Measurements from ENCODE around the gene PCID2. TPM values are rescaled to one million over a fixed set of nuclear protein-coding genes. Genes with fewer than 3 reads are reported as not detected.

Gene PCID2
- total RNA-seq, 1 donor from 2014 or later: 71.9 TPM

DNA sequence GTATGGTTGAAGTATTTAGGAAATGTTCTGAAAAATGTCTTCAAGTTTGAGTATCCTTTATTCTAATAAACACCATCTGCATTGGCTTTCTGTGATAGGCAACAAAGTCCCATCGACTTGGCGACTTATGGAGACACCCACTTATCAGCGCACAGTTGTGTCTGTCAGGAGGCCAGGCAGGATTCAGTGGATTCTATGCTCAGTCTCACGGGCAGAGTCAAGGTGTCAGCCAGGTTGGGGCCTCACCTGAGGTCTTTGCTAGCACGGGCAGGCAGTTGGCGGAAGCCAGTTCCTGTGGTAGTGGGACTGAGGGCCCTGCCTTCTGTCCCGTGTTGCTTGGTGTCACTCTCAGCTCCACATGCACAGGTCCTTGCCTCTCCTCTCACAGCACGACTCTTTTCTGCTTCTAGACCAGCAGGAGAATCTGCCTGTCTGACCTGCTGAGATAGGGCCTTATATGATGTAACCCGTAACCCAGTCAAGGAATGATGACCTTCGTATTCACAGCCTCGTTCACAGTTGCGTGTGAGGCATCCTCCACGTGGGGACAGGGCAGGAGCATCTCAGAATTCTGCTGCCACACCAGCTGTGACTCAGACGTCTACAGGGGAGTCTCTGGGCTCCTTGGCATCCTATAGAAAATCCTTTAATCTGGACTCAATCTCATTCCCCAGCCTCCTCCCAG, 10.9 kb upstream of the PCID2 start:
- no peak for DNase-seq (ENCODE audit: low read depth)

DNA sequence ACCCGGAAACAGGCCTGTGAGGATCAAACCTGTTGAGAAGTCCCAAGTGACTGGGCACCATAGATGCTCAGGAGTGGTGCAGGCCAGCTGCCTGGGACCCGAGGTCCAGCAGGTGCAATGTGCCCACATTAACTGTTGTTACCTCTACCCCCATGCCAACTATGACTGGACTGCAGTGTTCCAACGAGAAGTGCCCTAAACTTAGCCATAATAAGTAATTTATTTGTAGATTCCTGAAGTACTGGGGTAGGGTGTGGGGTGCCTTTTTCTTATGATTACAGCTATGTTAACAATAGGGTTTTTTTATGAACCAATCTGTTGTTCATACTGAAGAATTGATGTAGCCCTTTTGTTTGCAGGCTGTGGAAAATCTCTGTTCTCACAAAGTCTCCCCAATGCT, 10.1 kb upstream of the PCID2 start:
- peak; percentile 67 for DNase-seq (ENCODE audit: low read depth)

DNA sequence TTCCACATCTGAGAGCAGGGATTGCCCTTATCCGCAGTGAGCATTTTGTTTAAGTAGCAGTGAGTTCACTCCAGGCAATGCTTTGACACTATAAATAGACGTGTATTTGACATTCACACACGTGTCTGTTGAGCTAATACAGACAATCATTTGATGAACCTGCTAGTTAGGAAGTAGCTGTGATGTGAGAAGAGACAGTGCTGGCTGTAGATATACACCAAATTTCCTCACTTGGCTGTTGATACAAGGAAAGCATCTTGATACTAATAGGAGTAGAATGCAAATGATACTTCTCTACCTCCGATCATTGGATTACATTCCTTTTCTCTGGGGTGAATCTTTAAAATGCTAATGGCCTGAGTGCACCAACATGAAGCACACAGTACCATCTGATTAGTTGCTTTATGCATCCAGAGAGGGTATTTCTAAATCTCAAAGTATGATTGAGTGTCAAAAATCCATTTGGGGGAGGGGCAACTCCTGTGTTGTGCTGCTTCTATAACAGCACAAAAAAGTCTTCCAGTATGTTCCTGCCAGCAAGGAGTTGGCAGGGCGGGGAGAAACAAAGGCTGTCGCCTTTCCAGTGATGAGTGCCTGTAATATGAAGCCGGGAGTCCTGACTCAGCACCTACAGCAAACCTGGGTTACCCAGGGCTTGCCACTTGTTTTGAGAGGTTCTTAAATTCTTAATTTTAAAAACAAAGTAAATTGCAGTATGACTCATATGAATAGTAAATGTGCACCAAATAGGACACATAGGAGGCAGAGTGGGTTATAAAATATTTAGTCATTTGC, 8.0 kb upstream of the PCID2 start:
- peak; percentile 94 for DNase-seq (ENCODE audit: low read depth)

DNA sequence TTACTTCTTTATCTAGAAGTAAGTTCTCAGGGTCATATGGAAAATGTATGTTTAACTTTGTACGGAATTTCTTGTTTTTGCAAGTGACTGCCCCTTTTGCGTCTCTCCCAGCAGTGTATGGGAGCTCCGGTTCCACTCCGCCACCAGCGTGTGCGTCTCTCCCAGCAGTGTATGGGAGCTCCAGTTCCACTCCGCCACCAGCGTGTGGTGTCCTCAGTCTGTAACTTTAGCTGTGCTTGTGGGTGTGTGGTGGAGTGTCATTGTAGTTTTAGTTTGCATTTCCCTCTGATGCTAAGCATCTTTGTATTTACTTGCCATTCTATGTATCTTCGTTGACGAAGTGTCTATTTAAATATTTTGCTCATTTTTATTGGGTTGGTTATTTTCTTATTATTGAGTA, 3.3 kb upstream of the PCID2 start:
- DNase-seq (ENCODE audit: low read depth): no peak

DNA sequence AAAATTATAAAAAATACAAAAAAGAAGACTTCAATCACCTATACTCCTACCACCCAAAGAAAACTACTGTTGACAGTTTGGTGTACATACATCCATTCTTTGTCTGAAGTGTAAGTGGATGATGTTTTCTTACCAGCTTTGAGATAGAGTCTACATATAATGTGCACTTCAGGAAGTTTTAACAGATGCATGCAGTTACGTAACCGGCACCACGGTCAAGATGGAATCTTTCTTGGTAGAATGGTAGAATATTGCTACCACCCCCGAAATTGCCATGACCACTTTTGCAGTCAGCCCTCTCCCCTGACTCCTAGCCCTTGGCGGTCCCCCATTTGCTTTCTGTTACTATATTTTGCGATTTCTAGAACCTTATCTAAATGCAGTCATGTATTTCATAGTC, 2.4 kb upstream of the PCID2 start:
- DNase-seq (ENCODE audit: low read depth): no peak

DNA sequence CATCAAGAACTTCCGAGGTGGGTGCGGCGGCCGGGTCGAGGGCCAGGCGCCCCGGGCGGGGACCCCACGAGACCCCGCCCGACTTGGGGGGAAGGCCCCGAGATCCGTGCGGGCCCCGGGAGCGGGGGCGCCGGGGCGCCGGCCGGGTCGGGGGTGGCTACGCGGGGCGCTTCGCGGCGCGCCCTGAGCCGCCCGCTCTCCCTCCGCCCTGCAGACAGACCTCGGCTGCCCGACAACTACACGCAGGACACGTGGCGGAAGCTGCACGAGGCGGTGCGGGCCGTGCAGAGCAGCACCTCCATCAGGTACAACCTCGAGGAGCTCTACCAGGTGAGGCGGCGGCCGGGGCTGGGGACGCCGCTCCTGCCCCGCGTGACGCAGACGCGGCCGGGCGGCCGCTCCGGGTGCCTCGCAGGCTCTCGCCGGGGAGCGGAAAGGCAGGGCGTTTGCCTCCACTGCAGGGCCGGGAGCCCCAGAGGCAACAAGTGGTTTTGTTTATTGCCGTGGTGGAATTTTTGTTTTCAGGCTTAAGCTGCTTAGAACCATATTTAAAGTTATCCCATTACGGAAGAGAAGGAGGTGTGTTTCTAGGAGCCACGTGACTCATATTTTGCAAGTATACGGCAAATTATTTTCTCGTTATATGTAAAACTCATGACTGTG, 1.4 kb upstream of the PCID2 start:
- DNase-seq (ENCODE audit: low read depth): peak; percentile 46

DNA sequence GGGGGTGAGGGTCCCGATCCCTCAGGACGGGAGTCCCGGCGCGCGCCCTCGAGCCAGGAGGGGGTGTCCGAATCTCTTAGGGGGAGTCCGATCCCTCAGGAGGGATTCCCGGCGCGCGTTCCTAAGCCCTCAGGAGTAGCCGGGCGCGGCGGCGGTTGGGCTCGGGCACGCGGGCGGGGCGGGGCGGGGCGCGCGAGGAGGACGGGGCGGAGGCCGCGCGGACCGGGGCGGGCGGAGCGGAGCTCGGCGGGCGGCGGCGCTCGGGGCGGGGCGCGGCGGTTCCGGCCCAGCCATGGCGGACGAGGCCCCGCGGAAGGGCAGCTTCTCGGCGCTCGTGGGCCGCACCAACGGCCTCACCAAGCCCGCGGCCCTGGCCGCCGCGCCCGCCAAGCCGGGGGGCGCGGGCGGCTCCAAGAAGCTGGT, 878 bp upstream of the PCID2 start, which contains the start of gene CUL4A:
Gene CUL4A (plus strand): TSS at position 278 of the 423 bp plus-strand sequence. CDS start 15 bp downstream, at position 293.
- no peak for DNase-seq (ENCODE audit: low read depth)

DNA sequence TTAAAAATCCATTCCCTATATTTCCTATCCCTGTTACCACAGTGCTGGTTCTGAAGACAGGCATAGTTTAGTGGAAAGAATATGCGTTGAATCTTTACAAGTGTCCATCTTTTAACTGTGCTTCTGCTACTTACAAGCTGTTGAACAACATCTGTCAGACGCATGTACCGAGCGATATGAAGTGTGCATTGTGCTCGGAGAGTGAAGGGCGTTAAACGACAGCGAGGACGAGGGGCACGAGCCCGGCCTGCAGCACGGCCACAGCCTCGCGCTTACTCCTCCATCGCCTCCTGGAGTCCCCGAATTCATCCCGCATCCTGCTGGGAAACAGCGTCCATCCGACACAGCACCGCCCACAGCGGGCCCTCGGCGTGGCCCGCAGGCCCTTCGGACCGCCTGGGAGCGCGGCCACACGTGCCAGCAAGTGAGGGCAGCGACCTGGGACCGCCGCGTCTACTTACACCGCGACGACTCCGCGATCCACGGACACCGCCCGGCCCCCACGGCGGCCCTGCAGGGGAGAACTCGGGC, 514 bp downstream of the PCID2 start:
- peak; percentile 17 for DNase-seq (ENCODE audit: low read depth)

DNA sequence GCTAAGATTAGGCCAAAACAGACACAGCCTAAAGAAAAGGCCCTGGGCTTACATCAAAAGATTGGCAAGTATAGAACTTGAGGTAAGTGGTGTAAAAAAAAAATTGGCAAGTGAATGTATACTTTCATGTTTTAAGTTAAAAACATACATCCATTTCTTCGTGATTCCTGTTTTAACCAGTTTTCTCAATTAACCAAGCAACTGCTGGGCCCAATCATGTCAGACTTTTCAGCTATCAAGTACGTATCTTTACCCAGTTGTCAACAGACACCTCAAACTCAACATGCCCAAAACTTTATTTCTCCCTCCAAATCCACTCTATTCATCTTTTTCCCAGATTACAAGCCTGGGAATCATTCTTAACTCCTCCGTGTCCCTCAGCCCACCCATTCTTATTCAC, 1.0 kb downstream of the PCID2 start:
- DNase-seq (ENCODE audit: low read depth): no peak

DNA sequence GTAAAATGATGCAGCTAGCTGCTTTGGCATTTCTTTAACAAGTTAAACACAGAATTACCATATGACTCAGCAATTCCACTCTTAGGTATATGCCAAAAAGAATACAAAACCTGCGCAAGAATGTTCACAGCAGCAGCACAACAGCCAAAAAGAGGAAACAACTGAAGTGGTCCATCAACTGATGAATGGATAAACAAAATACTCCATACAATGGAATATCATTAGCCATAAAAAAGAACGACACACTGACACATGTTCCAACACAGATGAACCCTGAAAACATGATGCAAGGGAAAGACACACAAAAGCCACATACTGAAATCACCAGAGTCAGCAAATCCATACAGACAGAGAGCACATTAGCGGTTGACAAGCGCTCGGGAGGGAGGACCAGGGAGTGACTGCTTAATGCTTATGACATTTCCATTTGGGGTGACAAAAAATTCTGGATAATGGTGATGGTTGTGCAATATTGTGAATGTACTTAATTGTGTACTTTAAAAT, 3.0 kb downstream of the PCID2 start:
- no peak for DNase-seq (ENCODE audit: low read depth)

DNA sequence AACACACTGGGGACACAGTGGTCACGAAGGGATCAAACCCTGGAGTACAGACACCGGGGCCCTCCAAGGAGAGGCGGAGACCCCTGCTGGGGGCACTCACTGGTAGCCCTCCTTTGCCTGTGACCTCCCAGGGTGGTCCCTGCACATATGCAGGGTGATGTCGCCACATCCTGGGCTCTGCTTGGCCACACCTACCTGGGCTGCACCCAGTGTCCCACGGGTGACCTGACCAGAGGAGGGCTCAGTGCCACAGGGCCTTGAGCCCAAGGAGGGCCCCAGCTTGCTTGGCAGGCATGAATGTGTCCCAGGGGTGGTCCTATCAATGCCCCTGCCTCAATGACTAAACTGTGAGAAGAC, 4.1 kb downstream of the PCID2 start:
- no peak for DNase-seq (ENCODE audit: low read depth)

DNA sequence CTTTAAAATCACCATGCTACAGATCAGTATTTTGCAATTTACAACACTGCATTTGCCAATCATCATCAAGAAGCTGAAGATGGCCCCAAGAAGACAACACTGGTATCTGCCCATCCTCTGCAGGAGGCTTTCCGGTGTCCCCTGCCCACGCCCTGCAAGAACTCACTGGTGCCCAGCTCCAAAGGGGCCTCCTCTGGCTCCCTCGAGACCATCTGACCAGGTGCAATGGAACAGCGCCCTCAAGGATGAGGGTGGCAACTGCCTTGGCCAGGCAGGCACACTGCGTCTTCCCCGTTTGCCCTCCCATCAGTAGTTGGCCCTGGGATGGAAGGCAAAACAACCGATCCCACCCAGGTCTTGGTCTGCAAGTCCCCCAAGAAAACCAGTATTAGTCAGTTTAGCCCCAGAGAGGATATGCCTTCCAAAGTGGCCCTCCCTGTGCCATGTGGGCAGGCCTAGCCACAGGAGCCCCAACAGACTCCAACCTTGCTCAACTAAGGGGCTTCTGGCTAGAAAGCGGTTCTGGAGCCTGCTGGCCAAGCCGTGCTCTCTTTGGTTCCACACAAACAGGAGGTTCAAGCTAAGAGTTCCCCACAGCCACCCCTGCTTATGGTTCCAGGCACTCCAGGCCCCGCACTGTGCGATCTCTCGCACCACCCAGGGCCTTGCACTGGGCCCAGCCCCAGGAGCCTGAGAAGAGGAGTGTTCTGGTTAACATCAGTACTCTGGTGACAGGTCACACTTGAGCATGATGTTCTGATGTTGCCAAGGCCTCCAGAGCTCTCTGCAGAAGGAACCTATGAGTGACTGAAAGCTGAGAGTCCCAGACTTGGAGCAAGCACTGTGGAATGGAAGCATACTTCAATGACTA, 4.7 kb downstream of the PCID2 start:
- DNase-seq (ENCODE audit: low read depth): no peak

DNA sequence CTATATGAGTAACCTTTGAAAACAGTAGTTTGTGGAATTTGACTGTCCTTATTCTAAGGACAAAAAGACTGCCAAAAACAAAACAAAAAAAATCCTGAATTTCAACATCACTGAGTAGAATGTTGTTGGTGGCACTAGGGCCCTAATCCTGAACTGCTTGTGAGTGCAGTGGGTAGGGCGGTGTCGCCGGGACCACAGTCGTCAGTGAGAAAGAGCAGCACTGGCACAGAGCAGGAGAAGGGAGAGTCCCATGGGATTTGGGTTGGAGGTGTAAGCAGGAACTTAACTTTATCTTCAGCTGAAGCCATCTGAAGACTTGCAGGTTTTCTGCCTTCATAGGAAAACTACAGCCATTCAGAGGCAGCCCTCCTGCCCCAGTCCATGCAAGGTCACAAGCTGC, 5.6 kb downstream of the PCID2 start:
- DNase-seq (ENCODE audit: low read depth): no peak

DNA sequence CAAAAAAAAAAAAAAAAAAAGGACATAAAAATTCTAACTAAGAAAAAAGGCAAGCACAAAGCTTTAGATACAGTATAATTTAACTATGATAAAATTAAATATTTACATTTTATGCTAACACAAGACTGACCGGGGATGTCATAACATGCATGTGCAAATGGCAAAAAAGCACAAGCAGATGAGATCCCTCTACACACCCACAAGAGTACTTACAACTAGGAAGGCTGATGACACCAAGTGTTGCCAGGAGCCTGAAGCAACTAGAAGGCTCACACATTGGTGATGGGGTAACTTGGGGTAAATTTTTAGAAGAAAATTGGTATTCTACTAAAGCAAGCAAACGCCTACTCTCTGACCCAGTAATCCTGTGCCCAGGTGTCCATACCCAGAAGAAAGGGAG, 6.7 kb downstream of the PCID2 start:
- no peak for DNase-seq (ENCODE audit: low read depth)

DNA sequence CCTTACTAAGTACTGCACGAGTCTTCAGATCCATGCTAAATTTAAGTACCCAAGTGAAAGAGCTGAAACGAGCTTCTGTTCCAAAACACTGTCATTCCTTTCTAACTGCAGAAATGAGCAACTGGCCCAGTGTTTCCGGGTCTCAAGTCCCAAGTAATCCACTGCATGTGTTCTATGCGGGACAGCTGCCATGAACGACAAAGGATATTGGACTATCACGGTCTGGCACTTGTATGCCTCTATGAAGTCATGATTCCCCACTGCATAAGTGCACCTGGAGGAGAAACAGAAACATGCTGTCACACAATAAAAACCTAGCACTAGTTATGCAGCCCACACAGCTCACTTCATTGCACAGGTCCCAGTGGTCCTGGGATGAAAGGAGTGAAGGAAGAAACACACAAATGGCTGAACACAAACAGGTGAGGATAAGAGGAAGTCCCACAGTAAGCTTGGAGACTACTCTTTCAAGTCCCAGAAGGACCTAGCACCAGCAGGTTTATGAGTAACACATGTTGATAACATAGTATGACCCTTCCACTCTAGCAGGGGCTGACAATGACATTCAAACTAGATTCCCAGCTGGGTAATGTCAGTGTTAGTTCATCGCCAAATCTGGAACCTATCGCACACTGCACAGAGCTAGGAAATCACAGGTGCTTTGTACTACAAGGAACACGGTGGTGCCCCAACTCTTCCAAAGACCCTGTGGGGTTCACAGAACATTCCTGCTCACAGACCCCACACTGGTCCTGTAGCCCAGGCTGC, 11.3 kb downstream of the PCID2 start:
- no peak for DNase-seq (ENCODE audit: low read depth)

DNA sequence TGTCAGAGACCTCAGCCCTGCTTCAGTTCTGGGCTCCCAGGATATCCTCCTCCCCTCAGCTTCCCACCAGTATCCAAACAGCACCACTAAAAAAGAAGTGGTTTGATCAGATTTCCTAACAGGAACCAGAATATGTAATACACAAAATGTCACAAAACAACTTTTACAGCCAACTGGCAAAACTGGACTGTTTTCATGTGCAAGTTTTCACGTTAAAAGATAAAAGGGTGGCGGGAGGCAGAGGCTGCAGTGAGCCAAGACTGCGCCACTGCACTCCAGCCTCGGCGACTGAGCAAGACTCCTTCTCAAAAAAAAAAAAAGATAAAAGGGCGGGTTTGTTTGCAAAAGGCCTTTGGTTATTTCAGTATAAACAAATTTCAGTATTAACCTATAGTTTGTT, 13.1 kb downstream of the PCID2 start:
- DNase-seq (ENCODE audit: low read depth): no peak

DNA sequence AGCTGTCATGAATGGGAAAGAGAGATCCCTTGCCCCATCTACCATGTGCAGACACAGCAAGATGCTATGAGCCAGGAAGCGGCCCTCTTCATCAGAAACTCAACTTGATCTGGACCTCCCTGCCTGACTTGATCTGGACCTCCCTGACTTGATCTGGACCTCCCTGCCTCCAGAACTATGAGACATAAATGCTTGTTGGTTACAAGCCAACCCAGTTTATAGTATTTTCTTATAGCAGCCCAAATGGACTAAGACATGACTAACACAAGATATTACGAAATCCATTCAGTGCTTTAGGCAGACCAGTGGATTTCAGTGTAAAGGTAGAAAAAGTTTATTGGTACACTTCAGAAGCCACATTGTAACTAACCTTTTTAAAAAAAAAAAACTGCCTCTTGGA, 15.6 kb downstream of the PCID2 start:
- peak; percentile 88 for DNase-seq (ENCODE audit: low read depth)

DNA sequence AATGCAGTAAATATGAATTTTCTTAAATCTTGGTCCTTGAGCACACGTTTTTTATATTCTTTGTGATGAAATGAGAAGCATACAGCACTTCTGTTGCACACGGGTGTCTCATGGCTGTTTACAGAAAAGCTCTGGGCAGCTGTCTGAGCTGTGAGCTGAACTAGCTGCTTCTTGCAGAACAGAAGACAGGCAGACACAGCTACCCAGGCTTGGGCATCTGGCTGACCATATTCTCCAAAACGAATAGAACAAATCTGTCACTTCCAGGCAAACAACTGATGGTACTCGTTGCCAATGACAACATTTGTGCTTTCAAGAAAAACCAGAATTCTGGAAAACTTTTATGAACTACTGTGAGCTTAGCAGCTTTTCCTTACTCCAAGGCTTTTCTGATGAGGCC, 16.2 kb downstream of the PCID2 start:
- DNase-seq (ENCODE audit: low read depth): no peak

DNA sequence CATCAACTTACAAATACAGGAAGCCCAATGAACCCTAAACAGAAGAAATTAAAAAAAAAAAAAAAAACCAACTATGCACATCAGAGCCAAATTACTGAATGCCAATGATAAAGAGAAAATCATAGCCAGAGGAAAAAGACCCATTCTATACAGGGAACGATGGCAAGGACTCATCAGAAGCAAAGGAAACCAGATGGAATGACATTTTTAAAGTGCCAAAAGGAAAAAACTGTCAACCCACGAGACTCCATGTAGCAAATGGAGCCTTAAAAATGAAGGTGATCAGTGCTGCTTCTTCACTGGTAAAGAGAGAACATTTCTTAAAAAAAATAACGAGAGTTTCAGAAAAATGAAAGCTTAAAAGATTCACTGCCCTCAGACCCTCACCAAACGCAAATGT, 18.3 kb downstream of the PCID2 start:
- DNase-seq (ENCODE audit: low read depth): no peak

DNA sequence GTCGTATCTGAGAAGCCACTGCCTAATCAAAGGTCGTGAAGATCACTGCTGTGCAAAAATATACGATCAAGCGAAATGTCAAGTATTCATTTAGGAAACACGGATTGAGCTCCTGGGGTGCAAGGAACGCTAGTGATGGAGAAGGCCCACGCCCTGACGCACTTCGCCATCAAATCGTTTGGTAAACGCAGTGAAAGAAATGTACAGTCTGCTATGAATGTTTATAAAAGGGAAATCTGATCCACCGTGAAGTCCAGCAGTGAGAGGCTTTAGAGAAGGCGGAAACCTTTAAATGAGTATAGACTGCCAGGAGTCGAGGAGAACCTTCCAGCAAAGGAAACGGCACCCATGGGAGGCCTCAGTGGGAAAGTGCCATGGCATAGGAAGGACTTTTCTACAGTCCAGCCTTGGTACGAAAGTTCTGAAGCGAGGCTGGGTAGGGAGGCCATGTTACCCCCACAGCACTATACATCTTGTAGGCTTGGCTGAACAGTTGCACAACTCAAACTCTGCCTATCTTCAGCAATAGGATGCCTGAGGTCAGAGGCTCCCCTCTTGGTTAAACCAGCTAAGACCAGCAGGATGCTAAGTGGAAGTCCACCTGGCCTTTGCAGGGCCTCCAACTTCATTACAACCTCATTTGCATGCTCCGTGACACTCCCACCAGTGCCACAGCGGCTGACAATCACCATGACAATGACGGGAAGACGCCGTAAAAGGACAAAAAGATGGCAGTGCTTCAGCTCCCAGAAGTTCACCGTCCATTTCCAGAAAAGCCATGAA, 20.4 kb downstream of the PCID2 start:
- no peak for DNase-seq (ENCODE audit: low read depth)

Data from renal cortical epithelial cell (primary cell).